ENCODE results near the gene SCAF1.

SCAF1 gene

GRCh38 chr19:49699364-49699763 lies 57.4 kb downstream of the SCAF1 start:
- no peak for DNase-seq
- TF ChIP-seq POLR2A (IDR thresholded peaks at IDR 0.05; ENCODE audit: low read length), result no peak
- TF ChIP-seq GATA1 (IDR thresholded peaks at IDR 0.05; ENCODE audit: low read depth, low read length), result no peak

GRCh38 chr19:49700563-49700962 lies 58.6 kb downstream of the SCAF1 start:
- TF ChIP-seq POLR2A (IDR thresholded peaks at IDR 0.05; ENCODE audit: low read length) (no peak), GATA1 (IDR thresholded peaks at IDR 0.05; ENCODE audit: low read depth, low read length) (no peak)
- DNase-seq, result no peak

GRCh38 chr19:49701271-49701786 lies 59.3 kb downstream of the SCAF1 start:
- no peak for TF ChIP-seq POLR2A (IDR thresholded peaks at IDR 0.05; ENCODE audit: low read length)
- no peak for TF ChIP-seq GATA1 (IDR thresholded peaks at IDR 0.05; ENCODE audit: low read depth, low read length)
- DNase-seq, result no peak

- TF ChIP-seq GATA1 (IDR thresholded peaks at IDR 0.05; ENCODE audit: low read depth, low read length), result no peak
- no peak for DNase-seq
These were observed 63.1 kb downstream of the SCAF1 start for GRCh38 chr19:49704888-49705642.

- DNase-seq, result no peak
- TF ChIP-seq GATA1 (IDR thresholded peaks at IDR 0.05; ENCODE audit: low read depth, low read length) (no peak), POLR2A (IDR thresholded peaks at IDR 0.05; ENCODE audit: low read length) (no peak)
These were observed 63.9 kb downstream of the SCAF1 start for GRCh38 chr19:49705919-49706318.
